BJ (cell line): ENCODE results near the gene CX3CR1. TPM values are rescaled to one million over a fixed set of nuclear protein-coding genes. Genes with fewer than 3 reads are reported as not detected.

Experiments used
- CTCF ChIA-PET: fragments of 350-600 bp; formaldehyde crosslinking; extraction: SDS; loops from one replicate; lab custom pipeline; 2021; ENCODE audit warnings: antibody characterized with exemption, inconsistent platforms; lab: Yijun Ruan, JAX
- POLR2A ChIA-PET: fragments of 300-600 bp; sonication (Branson Sonifier 250); formaldehyde crosslinking; extraction: SDS; loops from one replicate; lab custom pipeline; 2021; ENCODE audit warnings: antibody characterized with exemption; lab: Charles Lee
- DNase-seq: peaks from one replicate; pipeline ENCODE4 v3.0.0-alpha.2; 2011; ENCODE audit warnings: low read depth
- H3K27me3 ChIP-seq: 2 replicates; pipeline ENCODE4 v1.6.0; 2011; ENCODE audit warnings: low read length; ENCODE audit not compliant: control insufficient read depth, insufficient read depth
- H3K36me3 ChIP-seq: 2 replicates; pipeline ENCODE4 v1.5.1; 2011; ENCODE audit warnings: low read length; ENCODE audit not compliant: control insufficient read depth, insufficient read depth
- H3K4me3 ChIP-seq: 2 replicates; pipeline ENCODE4 v1.5.1; 2011; ENCODE audit warnings: low read depth, mild to moderate bottlenecking, control low read depth, low read length
- CTCF ChIP-seq: IDR thresholded peaks from 2 replicates; pipeline ENCODE4 v1.5.1; 2011; ENCODE audit warnings: low read depth, mild to moderate bottlenecking, control low read depth, inconsistent platforms, low read length, moderate library complexity; ENCODE audit not compliant: insufficient read depth
- polyA plus RNA-seq: library from polyadenylated mRNA; depleted of rRNA; stranded (reverse); fragments of >200 nt; gene quantifications from 2 replicates; pipeline ENCODE4 v1.2.3, GENCODE V29; 2011

CX3CR1 gene
- polyA plus RNA-seq, 1 experiment: 0.45 TPM

GRCh38 chr3:39296197-39297077 lies 16.6 kb upstream of the CX3CR1 start:
- no peak for TF ChIP-seq CTCF
- POLR2A ChIA-PET: no interaction called here
- DNase-seq: no peak
- H3K36me3 ChIP-seq: no peaks in the 10 kb centered on the region
- CTCF ChIA-PET: interaction anchor here (0.7 to 10.9 kb wide), 4 partner anchors 8 to 171 kb away, joined by 3 to 300 read pairs (median 8); no protein-coding TSS in a partner anchor
- no peaks in the 10 kb centered on the region; the same call in 1 of the 2 replicates for H3K27me3 ChIP-seq
- no peak overlapping the region for H3K4me3 ChIP-seq

- no peaks in the 10 kb centered on the region for H3K36me3 ChIP-seq
- DNase-seq: no peak
- ChIA-PET POLR2A (no interaction called here), CTCF (interaction anchor here (0.7 to 10.9 kb wide), 4 partner anchors 77 to 168 kb away, joined by 3 to 300 read pairs (median 4); partner anchors contain the start of gene XIRP1)
- no peaks in the 10 kb centered on the region; the same call in 1 of the 2 replicates for H3K27me3 ChIP-seq
- no peak for TF ChIP-seq CTCF
- no peak overlapping the region for H3K4me3 ChIP-seq
These were observed 15.4 kb upstream of the CX3CR1 start for GRCh38 chr3:39295184-39295775.

DNA sequence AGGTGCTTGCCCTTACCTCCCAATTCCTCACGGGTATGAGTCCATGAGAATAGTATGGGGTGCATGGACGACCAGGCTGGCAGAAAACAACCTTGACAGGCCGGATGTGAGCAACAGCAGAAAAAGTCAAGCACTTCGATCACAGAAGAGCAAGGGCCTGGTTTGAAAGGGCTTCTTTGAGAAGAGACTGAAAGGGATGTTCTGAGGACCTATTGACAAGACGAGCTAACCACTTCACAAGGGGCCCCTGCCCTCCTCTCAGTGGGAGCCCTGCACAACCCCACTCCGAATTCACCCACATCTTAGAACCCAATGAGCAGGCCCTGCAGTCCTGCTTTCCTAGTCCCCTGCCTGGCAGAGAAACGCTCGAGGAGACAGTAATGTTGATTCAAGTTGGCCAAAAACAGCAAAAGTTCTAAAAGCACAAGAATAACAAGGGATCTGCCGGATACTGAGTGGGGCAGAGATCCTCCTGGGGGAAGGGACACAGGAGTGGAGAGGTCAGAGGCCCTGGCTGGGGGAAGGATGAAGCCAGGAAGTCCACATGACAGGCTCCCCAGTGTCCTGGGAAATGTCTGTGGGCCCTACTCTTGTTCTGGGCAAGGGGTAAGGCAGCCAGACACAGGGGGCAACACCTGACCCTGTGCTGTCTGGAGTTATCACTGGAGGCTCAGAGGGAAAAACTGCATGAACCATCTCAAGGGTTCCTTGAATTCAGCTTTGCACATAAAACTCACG lies 14.8 kb upstream of the CX3CR1 start:
- POLR2A ChIA-PET: no interaction called here
- CTCF ChIA-PET: interaction anchor here (0.8 to 10.9 kb wide), 3 partner anchors 76 to 168 kb away, joined by 3 to 300 read pairs (median 4); partner anchors contain the start of gene XIRP1
- TF ChIP-seq CTCF: no peak
- DNase-seq: no peak
- H3K4me3 ChIP-seq: no peak overlapping the region
- H3K36me3 ChIP-seq: no peaks in the 10 kb centered on the region
- H3K27me3 ChIP-seq: no peaks in the 10 kb centered on the region; the same call in 1 of the 2 replicates

DNA sequence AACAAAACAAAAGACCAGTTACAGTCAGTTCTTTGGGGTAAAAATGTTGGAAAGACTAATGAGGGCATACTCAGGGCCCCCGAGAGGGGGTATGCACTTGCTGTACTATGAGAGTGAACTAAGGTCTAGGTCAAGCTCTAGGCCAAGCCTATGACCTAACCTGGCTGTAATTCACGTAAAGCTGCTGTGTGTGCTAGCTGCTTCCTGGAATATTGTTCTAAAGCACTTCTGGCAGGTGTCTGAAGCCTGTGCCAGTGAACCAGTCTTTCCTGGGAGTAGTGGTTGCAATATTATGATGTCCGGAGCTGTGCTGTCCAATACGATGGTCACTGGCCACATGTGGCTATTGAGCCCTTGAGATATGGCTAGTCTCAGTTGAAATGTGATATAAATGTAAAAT lies 13.1 kb upstream of the CX3CR1 start:
- POLR2A ChIA-PET: no interaction called here
- no peak for TF ChIP-seq CTCF
- Histone ChIP-seq H3K36me3 (no peaks in the 10 kb centered on the region), H3K27me3 (no peaks in the 10 kb centered on the region), H3K4me3 (no peak overlapping the region)
- CTCF ChIA-PET: interaction anchor here (0.9 to 10.9 kb wide), 20 partner anchors 11 to 212 kb away, joined by 3 to 374 read pairs (median 9); partner anchors contain the start of gene XIRP1
- DNase-seq: no peak
